HFFc6 (cell line): Measurements from ENCODE around the gene PRUNE2. TPM values are rescaled to one million over a fixed set of nuclear protein-coding genes. Genes with fewer than 3 reads are reported as not detected.

Experiments
- DNase-seq: peaks from one replicate; pipeline ENCODE4 v3.0.0-alpha.2; 2018
- H3K27ac Mint-ChIP-seq: 2 replicates; pipeline ENCODE4 v1.8.0; 2020; ENCODE audit warnings: mild to moderate bottlenecking, mixed read lengths
- H3K27me3 Mint-ChIP-seq: 2 replicates; pipeline ENCODE4 v1.8.0; 2021; ENCODE audit warnings: mild to moderate bottlenecking, moderate library complexity, mixed read lengths; ENCODE audit not compliant: insufficient read depth
- H3K36me3 Mint-ChIP-seq: 2 replicates; pipeline ENCODE4 v1.8.0; 2021; ENCODE audit warnings: low read depth, mixed read lengths
- H3K4me1 Mint-ChIP-seq: 2 replicates; pipeline ENCODE4 v1.8.0; 2020; ENCODE audit warnings: low read depth, mixed read lengths
- H3K4me3 Mint-ChIP-seq: 2 replicates; pipeline ENCODE4 v1.8.0; 2020; ENCODE audit warnings: mild to moderate bottlenecking, moderate library complexity, mixed read lengths
- H3K9me3 Mint-ChIP-seq: 2 replicates; pipeline ENCODE4 v1.8.0; 2020; ENCODE audit warnings: mild to moderate bottlenecking, mixed read lengths
- CTCF ChIP-seq: fragments of 200-600 bp; sonication (generic); IDR thresholded peaks from 2 replicates; pipeline ENCODE4 v1.5.0; 2021; ENCODE audit warnings: antibody characterized with exemption, mild to moderate bottlenecking
- total RNA-seq, 6 experiments: library from RNA; stranded (reverse); fragmentation: NEBNext Ultra II Directional; extraction: Animal tissue kit (Norgen Biotek cat#: 25700); gene quantifications; 2 replicates in 1 of 6; 3 replicates in 5 of 6; pipeline ENCODE4 v1.2.3, GENCODE V29; 2021

PRUNE2 gene
- total RNA-seq, 6 experiments from 2014 or later = 0.02 to 0.29 (median 0.16) TPM; not detected in 2

GRCh38 chr9:76856016-76856415 lies 49.9 kb downstream of the PRUNE2 start:
- Mint-ChIP-seq H3K27ac (no peak overlapping the region), H3K27me3 (peaks cover 14% of the 10 kb centered on the region), H3K36me3 (no peaks in the 10 kb centered on the region), H3K9me3 (no peaks in the 10 kb centered on the region), H3K4me3 (no peak overlapping the region), H3K4me1 (no peaks in the 10 kb centered on the region)
- TF ChIP-seq CTCF = no peak
- no peak for DNase-seq

GRCh38 chr9:76855015-76855414 lies 50.9 kb downstream of the PRUNE2 start:
- no peaks in the 10 kb centered on the region for H3K4me1 Mint-ChIP-seq
- no peak for DNase-seq
- H3K9me3 Mint-ChIP-seq = no peaks in the 10 kb centered on the region
- no peak for TF ChIP-seq CTCF
- peaks cover 14% of the 10 kb centered on the region for H3K27me3 Mint-ChIP-seq
- H3K27ac Mint-ChIP-seq = no peak overlapping the region
- no peak overlapping the region for H3K4me3 Mint-ChIP-seq
- H3K36me3 Mint-ChIP-seq = no peaks in the 10 kb centered on the region

- no peak for DNase-seq
- Mint-ChIP-seq H3K4me3 (no peak overlapping the region), H3K4me1 (no peaks in the 10 kb centered on the region), H3K36me3 (no peaks in the 10 kb centered on the region), H3K27ac (no peak overlapping the region), H3K9me3 (no peaks in the 10 kb centered on the region), H3K27me3 (peaks cover 9% of the 10 kb centered on the region)
- TF ChIP-seq CTCF = no peak
Observed at GRCh38 chr9:76852026-76852425, 53.9 kb downstream of the PRUNE2 start.

GRCh38 chr9:76846297-76846696 lies 59.6 kb downstream of the PRUNE2 start:
- peaks cover 12% of the 10 kb centered on the region for H3K27me3 Mint-ChIP-seq
- no peaks in the 10 kb centered on the region for H3K9me3 Mint-ChIP-seq
- DNase-seq = no peak
- no peaks in the 10 kb centered on the region for H3K36me3 Mint-ChIP-seq
- H3K4me3 Mint-ChIP-seq = no peak overlapping the region
- no peak overlapping the region for H3K27ac Mint-ChIP-seq
- no peak for TF ChIP-seq CTCF
- peaks cover 6% of the 10 kb centered on the region for H3K4me1 Mint-ChIP-seq

GRCh38 chr9:76845254-76845653 lies 60.7 kb downstream of the PRUNE2 start:
- peaks cover 12% of the 10 kb centered on the region for H3K27me3 Mint-ChIP-seq
- TF ChIP-seq CTCF = no peak
- DNase-seq = no peak
- no peak overlapping the region for H3K27ac Mint-ChIP-seq
- H3K4me3 Mint-ChIP-seq = no peak overlapping the region
- H3K4me1 Mint-ChIP-seq = peaks cover 6% of the 10 kb centered on the region
- H3K36me3 Mint-ChIP-seq = no peaks in the 10 kb centered on the region
- no peaks in the 10 kb centered on the region for H3K9me3 Mint-ChIP-seq
